ENCODE results near the gene SMARCC2. TPM values are rescaled to one million over a fixed set of nuclear protein-coding genes. Genes with fewer than 3 reads are reported as not detected.

The SMARCC2 gene
- total and polyA plus RNA-seq, 9 of the 15 experiments (the other 6 are each of a cell fraction or from before 2014, with no cell fraction given): 11.9 to 86.0 (median 36.6) TPM

DNA sequence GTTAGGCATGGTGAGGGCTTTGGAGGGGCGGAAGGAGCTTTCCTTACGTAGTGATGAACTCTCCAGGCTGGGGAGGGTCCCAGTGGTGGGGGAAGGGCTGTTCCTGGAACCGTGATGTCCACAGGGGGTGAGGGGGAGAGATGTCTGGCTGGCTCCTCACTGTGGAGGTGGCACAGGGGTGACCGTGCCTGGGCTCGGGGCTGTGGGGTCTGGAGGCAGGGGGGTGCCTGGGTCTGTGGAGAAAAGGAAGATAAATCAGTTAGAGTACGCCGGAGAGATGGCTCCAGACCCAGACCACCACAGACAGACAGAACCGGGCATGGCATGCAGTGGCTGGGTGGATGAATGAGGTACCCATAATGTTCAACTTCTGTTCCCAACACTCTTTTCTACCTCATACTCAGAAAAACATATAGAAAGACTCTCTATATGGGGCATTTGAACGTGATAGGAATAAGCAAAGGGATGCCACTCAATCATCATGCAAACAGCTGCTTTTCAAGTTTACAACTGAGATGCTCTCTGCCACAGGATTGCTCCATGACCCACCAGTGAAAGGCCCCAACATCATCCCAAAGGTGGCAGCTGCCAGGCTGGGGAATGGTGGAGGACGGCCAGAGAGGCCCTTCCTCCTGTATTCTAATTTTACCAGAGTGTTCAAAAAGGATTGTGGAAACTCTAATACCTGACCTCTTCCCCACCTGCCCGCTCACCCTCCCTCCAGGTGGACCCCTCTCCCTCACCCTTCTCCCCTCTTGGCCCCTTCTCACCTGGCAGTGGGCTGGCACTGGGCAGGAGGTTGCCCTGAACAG is 25.5 kb downstream of the SMARCC2 start:
- DNase-seq (ENCODE audit: extremely low read depth in 1 of 4, low spot score in 3 of 4) (no peak), FAIRE-seq (no peak), ATAC-seq (peak; percentile 1; the same call in 2 of the 3 replicates)
- peaks cover 8 to 25% of the 10 kb centered on the region in 2 experiments; a peak in 4 of 5 replicates for H3K4me1 ChIP-seq (replicated peaks in 1 of 2; ENCODE audit: control insufficient read depth in 2 of 2, insufficient read depth in 2 of 2, low read length in 2 of 2)
- no peaks in the 10 kb centered on the region for H3K27me3 ChIP-seq (ENCODE audit: control insufficient read depth in 2 of 2, insufficient read depth in 2 of 2, low read length in 2 of 2)
- ChIA-PET POLR2A (interaction anchor here (0.7 to 8.9 kb wide), 16 partner anchors 10 to 139 kb away, joined by 3 to 124 read pairs (median 8); partner anchors contain the start of genes ESYT1, MYL6B, RNF41 and RPL41), CTCF (ENCODE audit: low intra/inter-chr PET ratio) (interaction anchor here (0.6 kb wide), 1 partner anchor 191 kb away, joined by 7 read pairs; no protein-coding TSS in a partner anchor)
- in situ Hi-C loops (cut with MboI) (no loop called here), intact Hi-C loops (cut with micrococcal nuclease) (no loop called here)
- peaks cover 92% of the 10 kb centered on the region for H3K36me3 ChIP-seq (ENCODE audit: control insufficient read depth, insufficient read depth, low read length)
- 87% methylated on average over 9 of the region's 11 CpGs for WGBS (ENCODE audit: insufficient coverage, low coverage, missing lambda C conversion rate)
- no peak overlapping the region for H2AFZ ChIP-seq (ENCODE audit: low read depth, low read length)
- no peak overlapping the region for H3K4me2 ChIP-seq (ENCODE audit: insufficient read depth, low read length)
- no peak overlapping the region for H3K9ac ChIP-seq (ENCODE audit: insufficient read depth in 1 of 2, low read depth in 2 of 2, low read length in 2 of 2)
- H3K9me1 ChIP-seq (ENCODE audit: control insufficient read depth, insufficient read depth, low read length): peaks cover 3% of the 10 kb centered on the region
- no TSS peak for BruUV-seq (replicated peaks)
- no peak overlapping the region for H3K27ac ChIP-seq (ENCODE audit: extremely low read depth, low read depth, low read length)
- H3K79me2 ChIP-seq (ENCODE audit: control insufficient read depth, insufficient read depth, low read length): peaks cover 25% of the 10 kb centered on the region
- no peaks in the 10 kb centered on the region for H3K9me3 ChIP-seq (replicated peaks; ENCODE audit: control insufficient read depth, insufficient read depth, low read depth, low read length)
- peaks cover 34% of the 10 kb centered on the region for H4K20me1 ChIP-seq (replicated peaks; ENCODE audit: control insufficient read depth, insufficient read depth, low read length)
- no peak overlapping the region for H3K4me3 ChIP-seq
- TF ChIP-seq, protein P1, sequence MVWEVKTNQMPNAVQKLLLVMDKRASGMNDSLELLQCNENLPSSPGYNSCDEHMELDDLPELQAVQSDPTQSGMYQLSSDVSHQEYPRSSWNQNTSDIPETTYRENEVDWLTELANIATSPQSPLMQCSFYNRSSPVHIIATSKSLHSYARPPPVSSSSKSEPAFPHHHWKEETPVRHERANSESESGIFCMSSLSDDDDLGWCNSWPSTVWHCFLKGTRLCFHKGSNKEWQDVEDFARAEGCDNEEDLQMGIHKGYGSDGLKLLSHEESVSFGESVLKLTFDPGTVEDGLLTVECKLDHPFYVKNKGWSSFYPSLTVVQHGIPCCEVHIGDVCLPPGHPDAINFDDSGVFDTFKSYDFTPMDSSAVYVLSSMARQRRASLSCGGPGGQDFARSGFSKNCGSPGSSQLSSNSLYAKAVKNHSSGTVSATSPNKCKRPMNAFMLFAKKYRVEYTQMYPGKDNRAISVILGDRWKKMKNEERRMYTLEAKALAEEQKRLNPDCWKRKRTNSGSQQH (CRISPR knock-in tag; IDR thresholded peaks at IDR 0.05): 0 out of 2 replicates have a peak, but pooled peaks have one; percentile 5
- TF ChIP-seq, protein P2, sequence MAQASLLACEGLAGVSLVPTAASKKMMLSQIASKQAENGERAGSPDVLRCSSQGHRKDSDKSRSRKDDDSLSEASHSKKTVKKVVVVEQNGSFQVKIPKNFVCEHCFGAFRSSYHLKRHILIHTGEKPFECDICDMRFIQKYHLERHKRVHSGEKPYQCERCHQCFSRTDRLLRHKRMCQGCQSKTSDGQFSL (CRISPR knock-in tag; IDR thresholded peaks at IDR 0.05): peak; percentile 44; the same call in 1 of the 2 replicates
- TF ChIP-seq, protein P2 (tag; IDR thresholded peaks at IDR 0.05): no peak
- TF ChIP-seq MTA2 (IDR thresholded peaks at IDR 0.05; ENCODE audit: low read depth) (no peak), RBM22 (IDR thresholded peaks at IDR 0.05; ENCODE audit: low read depth, low read length, poor library complexity, severe bottlenecking) (no peak), CCNT2 (IDR thresholded peaks at IDR 0.05; ENCODE audit: borderline replicate concordance, extremely low read depth, insufficient read length, low read depth, low read length) (peak; percentile 12), NFIC (IDR thresholded peaks at IDR 0.05) (0 out of 2 replicates have a peak, but pooled peaks have one; percentile 7), POLR2A (conservative IDR thresholded peaks at IDR 0.05) (peak; percentile 18), CBX5 (IDR thresholded peaks at IDR 0.05; ENCODE audit: borderline replicate concordance, low read depth) (no peak), POLR2AphosphoS2 (IDR thresholded peaks at IDR 0.05; ENCODE audit: low read length) (0 out of 2 replicates have a peak, but pooled peaks have one; percentile 32), MYC (IDR thresholded peaks at IDR 0.05; ENCODE audit: low read depth, low read length) (no peak), MYC (CRISPR knock-in tag; IDR thresholded peaks at IDR 0.05; ENCODE audit: borderline replicate concordance, low read depth) (no peak), ZC3H8 (IDR thresholded peaks at IDR 0.05) (no peak), KDM5B (IDR thresholded peaks at IDR 0.05; ENCODE audit: insufficient replicate concordance, low read depth, low read length) (peak; percentile 20), RBFOX2 (IDR thresholded peaks at IDR 0.05; ENCODE audit: low read depth, low read length) (peak; percentile 59), MYNN (IDR thresholded peaks at IDR 0.05) (peak; percentile 25; the same call in 1 of the 2 replicates), MYNN (CRISPR knock-in tag; IDR thresholded peaks at IDR 0.05) (no peak)
- TF ChIP-seq, protein P3, sequence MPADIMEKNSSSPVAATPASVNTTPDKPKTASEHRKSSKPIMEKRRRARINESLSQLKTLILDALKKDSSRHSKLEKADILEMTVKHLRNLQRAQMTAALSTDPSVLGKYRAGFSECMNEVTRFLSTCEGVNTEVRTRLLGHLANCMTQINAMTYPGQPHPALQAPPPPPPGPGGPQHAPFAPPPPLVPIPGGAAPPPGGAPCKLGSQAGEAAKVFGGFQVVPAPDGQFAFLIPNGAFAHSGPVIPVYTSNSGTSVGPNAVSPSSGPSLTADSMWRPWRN (IDR thresholded peaks at IDR 0.05; ENCODE audit: low read depth): no peak
- TF ChIP-seq, protein P4, sequence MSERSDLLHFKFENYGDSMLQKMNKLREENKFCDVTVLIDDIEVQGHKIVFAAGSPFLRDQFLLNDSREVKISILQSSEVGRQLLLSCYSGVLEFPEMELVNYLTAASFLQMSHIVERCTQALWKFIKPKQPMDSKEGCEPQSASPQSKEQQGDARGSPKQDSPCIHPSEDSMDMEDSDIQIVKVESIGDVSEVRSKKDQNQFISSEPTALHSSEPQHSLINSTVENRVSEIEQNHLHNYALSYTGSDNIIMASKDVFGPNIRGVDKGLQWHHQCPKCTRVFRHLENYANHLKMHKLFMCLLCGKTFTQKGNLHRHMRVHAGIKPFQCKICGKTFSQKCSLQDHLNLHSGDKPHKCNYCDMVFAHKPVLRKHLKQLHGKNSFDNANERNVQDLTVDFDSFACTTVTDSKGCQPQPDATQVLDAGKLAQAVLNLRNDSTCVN (CRISPR knock-in tag; IDR thresholded peaks at IDR 0.05): peak; percentile 41; the same call in 1 of the 2 replicates

Measured in K562 (cell line).